Endometrial microvascular endothelial cells (primary cell): Measurements from ENCODE around the gene ACSL1. TPM values are rescaled to one million over a fixed set of nuclear protein-coding genes. Genes with fewer than 3 reads are reported as not detected.
"Not testable (repeated sequence)": the region's sequence is repeated elsewhere in the genome, so short reads cannot be mapped to it uniquely, and the experiment has no call there.

Experiments used
- in situ Hi-C: cut with HindIII; loops from 2 replicates; pipeline ENCODE4 v1.10.0; 2017; ENCODE audit warnings: low sequenced_read_pairs, low pct_unique_long_range_greater_than_20kb; ENCODE audit errors: inconsistent ontology term
- total RNA-seq: library from RNA; depleted of rRNA; stranded (reverse); fragments of >200 nt; gene quantifications from one replicate; pipeline ENCODE4 v1.2.3, GENCODE V29; 2015; ENCODE audit errors: inconsistent ontology term

Gene ACSL1
- total RNA-seq, 1 donor from 2014 or later, result 19.0 TPM

- in situ Hi-C loops, result no loop called here
These were observed 19.7 kb upstream of the ACSL1 start for GRCh38 chr4:184845367-184846021.

- in situ Hi-C loops, result no loop called here
These were observed 19.0 kb upstream of the ACSL1 start for GRCh38 chr4:184844742-184845141.

GRCh38 chr4:184843984-184844554, 18.3 kb upstream of the ACSL1 start:
- in situ Hi-C loops, result no loop called here

- in situ Hi-C loops, result not testable (repeated sequence)
These were observed 13.3 kb upstream of the ACSL1 start for GRCh38 chr4:184839075-184839399.

- in situ Hi-C loops, result no loop called here
These were observed 12.7 kb upstream of the ACSL1 start for GRCh38 chr4:184838249-184839074.

GRCh38 chr4:184836613-184837012, 10.8 kb upstream of the ACSL1 start:
- in situ Hi-C loops, result no loop called here

- in situ Hi-C loops, result no loop called here
These were observed 7.5 kb upstream of the ACSL1 start for GRCh38 chr4:184833046-184833838.

- in situ Hi-C loops, result no loop called here
These were observed 5.4 kb upstream of the ACSL1 start for GRCh38 chr4:184831153-184831552.

- in situ Hi-C loops, result no loop called here
These were observed 1.0 kb upstream of the ACSL1 start for GRCh38 chr4:184826691-184827270.

GRCh38 chr4:184825141-184825895, 450 bp downstream of the ACSL1 start:
- in situ Hi-C loops, result no loop called here

GRCh38 chr4:184824776-184825084, 1.0 kb downstream of the ACSL1 start:
- in situ Hi-C loops, result no loop called here

GRCh38 chr4:184824081-184824775, 1.5 kb downstream of the ACSL1 start:
- in situ Hi-C loops, result no loop called here

GRCh38 chr4:184823014-184823413, 2.8 kb downstream of the ACSL1 start:
- in situ Hi-C loops, result no loop called here

- in situ Hi-C loops, result no loop called here
These were observed 3.4 kb downstream of the ACSL1 start for GRCh38 chr4:184822356-184822755.

- in situ Hi-C loops, result no loop called here
These were observed 4.5 kb downstream of the ACSL1 start for GRCh38 chr4:184821242-184821641.

- in situ Hi-C loops, result no loop called here
These were observed 6.0 kb downstream of the ACSL1 start for GRCh38 chr4:184819786-184820185.

- in situ Hi-C loops, result no loop called here
These were observed 7.6 kb downstream of the ACSL1 start for GRCh38 chr4:184818216-184818564.
